ENCODE data around the gene YIF1B.

GRCh38 chr19:38352611-38353010 lies 36.9 kb upstream of the YIF1B start:
- no peak for TF ChIP-seq POLR2A (IDR thresholded peaks at IDR 0.05; ENCODE audit: low read depth)
- TF ChIP-seq CTCF (IDR thresholded peaks at IDR 0.05) = no peak
- no peak for TF ChIP-seq EP300 (IDR thresholded peaks at IDR 0.05)
- no peak for TF ChIP-seq POLR2AphosphoS5 (IDR thresholded peaks at IDR 0.05)
